ENCODE data around the gene MID2. TPM values are rescaled to one million over a fixed set of nuclear protein-coding genes. Genes with fewer than 3 reads are reported as not detected.

MID2 gene
- total RNA-seq, 1 donor from 2014 or later = 14.2 TPM

DNA sequence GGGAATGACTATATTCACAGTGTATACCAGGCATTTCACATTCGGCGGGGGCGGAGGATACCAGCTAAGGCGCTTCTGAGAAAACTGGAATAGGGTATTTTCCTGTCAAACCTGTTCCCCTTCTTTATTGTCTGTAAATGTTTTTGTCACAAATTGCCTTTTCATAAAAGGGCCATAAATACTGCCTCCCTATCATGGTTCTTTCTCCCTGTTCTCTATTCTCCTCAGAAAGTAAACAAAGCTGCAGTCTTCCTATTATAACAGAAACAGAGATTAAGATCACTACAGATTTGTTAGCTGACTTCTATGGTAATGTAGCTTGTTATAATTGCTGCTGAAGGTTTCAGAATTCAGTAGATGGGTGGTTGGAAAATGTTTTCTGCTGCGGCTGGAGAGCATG lies 32.2 kb downstream of the MID2 start:
- no peak for DNase-seq (ENCODE audit: low read depth)
- no peak for TF ChIP-seq CTCF (IDR thresholded peaks at IDR 0.05; ENCODE audit: insufficient read depth, low read length, poor library complexity, severe bottlenecking)
- Histone ChIP-seq H3K4me3 (ENCODE audit: low read depth, low read length) (no peak overlapping the region), H3K27me3 (ENCODE audit: control insufficient read depth, insufficient read depth, low read length) (no peaks in the 10 kb centered on the region), H3K36me3 (ENCODE audit: control insufficient read depth, insufficient read depth, low read length) (no peaks in the 10 kb centered on the region)

GRCh38 chrX:107861056-107861455 lies 35.4 kb downstream of the MID2 start:
- H3K36me3 ChIP-seq (ENCODE audit: control insufficient read depth, insufficient read depth, low read length) = no peaks in the 10 kb centered on the region
- H3K27me3 ChIP-seq (ENCODE audit: control insufficient read depth, insufficient read depth, low read length) = no peaks in the 10 kb centered on the region
- no peak overlapping the region for H3K4me3 ChIP-seq (ENCODE audit: low read depth, low read length)
- no peak for TF ChIP-seq CTCF (IDR thresholded peaks at IDR 0.05; ENCODE audit: insufficient read depth, low read length, poor library complexity, severe bottlenecking)
- no peak for DNase-seq (ENCODE audit: low read depth)

DNA sequence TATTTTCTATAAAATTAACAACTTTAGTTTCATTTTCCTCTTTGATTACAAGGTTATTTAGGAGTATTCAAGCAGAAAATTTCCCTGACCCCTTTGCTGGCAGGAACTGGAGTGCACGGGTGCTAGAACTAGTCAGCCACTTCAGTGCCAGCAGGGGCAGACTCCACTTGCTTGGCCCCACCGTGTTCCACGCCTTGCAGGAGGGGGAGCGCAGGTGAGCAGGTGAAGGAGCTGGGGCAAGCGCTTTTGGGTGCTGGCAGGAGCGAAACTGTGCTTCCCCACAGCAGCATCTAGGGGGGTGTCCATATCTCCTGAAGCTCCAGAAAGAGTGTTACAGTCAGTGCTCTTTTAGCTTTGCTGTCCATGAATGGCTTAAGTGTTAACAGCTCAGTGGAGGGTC lies 45.5 kb downstream of the MID2 start:
- H3K36me3 ChIP-seq (ENCODE audit: control insufficient read depth, insufficient read depth, low read length) = no peaks in the 10 kb centered on the region
- no peak for TF ChIP-seq CTCF (IDR thresholded peaks at IDR 0.05; ENCODE audit: insufficient read depth, low read length, poor library complexity, severe bottlenecking)
- H3K4me3 ChIP-seq (ENCODE audit: low read depth, low read length) = no peak overlapping the region
- H3K27me3 ChIP-seq (ENCODE audit: control insufficient read depth, insufficient read depth, low read length) = no peaks in the 10 kb centered on the region
- DNase-seq (ENCODE audit: low read depth) = no peak

GRCh38 chrX:107878106-107878505 lies 52.4 kb downstream of the MID2 start:
- Histone ChIP-seq H3K36me3 (ENCODE audit: control insufficient read depth, insufficient read depth, low read length) (no peaks in the 10 kb centered on the region), H3K4me3 (ENCODE audit: low read depth, low read length) (no peak overlapping the region), H3K27me3 (ENCODE audit: control insufficient read depth, insufficient read depth, low read length) (no peaks in the 10 kb centered on the region)
- no peak for TF ChIP-seq CTCF (IDR thresholded peaks at IDR 0.05; ENCODE audit: insufficient read depth, low read length, poor library complexity, severe bottlenecking)
- DNase-seq (ENCODE audit: low read depth) = no peak

GRCh38 chrX:107880054-107880610 lies 54.5 kb downstream of the MID2 start:
- Histone ChIP-seq H3K27me3 (ENCODE audit: control insufficient read depth, insufficient read depth, low read length) (no peaks in the 10 kb centered on the region), H3K4me3 (ENCODE audit: low read depth, low read length) (no peak overlapping the region), H3K36me3 (ENCODE audit: control insufficient read depth, insufficient read depth, low read length) (no peaks in the 10 kb centered on the region)
- DNase-seq (ENCODE audit: low read depth) = peak; percentile 9
- TF ChIP-seq CTCF (IDR thresholded peaks at IDR 0.05; ENCODE audit: insufficient read depth, low read length, poor library complexity, severe bottlenecking) = no peak

DNA sequence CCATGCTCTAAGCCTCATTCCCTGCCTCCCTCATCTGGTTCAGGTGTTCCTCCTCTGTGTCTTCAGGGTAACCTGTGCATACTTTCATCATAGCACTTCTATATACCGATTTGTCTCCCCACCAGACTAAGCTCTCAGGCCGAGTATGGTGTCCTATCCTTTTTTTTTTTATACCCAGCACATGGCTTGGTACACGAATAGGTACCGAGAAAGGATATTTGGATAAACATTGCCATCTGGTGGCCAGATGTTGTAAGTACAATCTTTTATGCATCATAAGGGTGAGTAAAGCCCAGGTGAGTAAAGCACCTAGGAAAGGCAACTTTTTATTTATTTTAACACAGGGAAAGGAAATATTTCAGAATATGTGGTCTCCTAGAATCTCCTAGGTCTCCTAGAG lies 68.4 kb downstream of the MID2 start:
- H3K36me3 ChIP-seq (ENCODE audit: control insufficient read depth, insufficient read depth, low read length) = no peaks in the 10 kb centered on the region
- DNase-seq (ENCODE audit: low read depth) = no peak
- peak; percentile 42 for TF ChIP-seq CTCF (IDR thresholded peaks at IDR 0.05; ENCODE audit: insufficient read depth, low read length, poor library complexity, severe bottlenecking)

More for the DNA sequence above, 68.4 kb downstream of the MID2 start:
- H3K27me3 ChIP-seq (ENCODE audit: control insufficient read depth, insufficient read depth, low read length) = no peaks in the 10 kb centered on the region
- H3K4me3 ChIP-seq (ENCODE audit: low read depth, low read length) = no peak overlapping the region
